Measurements from ENCODE around the gene NHSL2.
"Not testable (repeated sequence)": the region's sequence is repeated elsewhere in the genome, so short reads cannot be mapped to it uniquely, and the experiment has no call there.

The NHSL2 gene

DNA sequence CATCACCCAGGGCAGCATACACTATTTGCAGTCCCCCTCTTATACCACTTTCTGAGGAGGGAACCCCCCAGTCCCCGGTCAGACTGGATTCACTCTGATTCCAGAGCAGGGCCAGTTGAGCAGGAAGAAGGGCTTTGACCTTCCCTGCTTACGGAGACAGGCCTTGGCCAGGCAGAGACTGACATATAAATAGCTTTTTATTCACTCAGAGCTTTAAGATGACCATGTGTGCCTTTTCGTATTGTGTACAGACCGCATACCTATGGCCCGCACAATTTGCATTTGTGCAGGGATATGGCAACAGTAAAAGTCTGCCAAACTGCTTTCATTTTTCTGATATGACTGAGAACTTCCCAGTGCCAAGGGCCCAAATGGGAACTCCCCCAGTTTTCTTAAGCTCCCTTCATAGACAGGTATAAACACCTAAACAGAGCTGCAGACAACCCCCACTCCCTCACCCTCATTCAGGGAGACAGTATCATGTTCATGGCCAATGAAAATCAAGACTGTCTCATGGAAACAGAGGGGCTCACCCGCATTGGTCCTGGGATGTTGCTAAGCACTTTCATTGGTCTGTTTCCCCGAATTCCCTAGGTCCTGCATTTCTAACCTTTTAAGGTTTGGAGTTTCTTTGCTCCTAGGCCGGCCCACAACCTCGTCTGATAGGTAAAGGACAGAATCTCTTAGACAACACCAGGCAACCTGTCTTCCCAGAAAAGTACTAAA is 135.1 kb downstream of the NHSL2 start:
- DNase-seq: no peak

DNA sequence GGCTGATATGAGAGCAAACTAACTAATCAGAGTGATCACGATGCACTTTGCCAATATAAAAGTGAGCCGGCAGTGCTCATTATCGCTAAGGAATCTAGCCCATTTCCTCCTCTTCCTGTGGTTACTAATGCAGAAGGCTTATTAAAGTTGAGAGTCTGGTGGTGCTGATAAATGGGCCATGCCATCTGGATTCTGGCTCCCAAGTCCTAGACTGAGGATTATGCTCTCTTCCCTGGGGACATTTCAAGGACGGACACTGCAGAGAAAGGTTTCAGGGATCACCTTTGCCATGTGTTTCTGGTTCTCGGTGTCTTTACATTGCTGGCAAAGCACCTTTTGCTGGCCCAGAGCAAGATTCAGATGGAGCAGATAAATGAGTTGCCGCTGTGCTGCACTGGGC is 135.8 kb downstream of the NHSL2 start:
- DNase-seq: no peak

DNA sequence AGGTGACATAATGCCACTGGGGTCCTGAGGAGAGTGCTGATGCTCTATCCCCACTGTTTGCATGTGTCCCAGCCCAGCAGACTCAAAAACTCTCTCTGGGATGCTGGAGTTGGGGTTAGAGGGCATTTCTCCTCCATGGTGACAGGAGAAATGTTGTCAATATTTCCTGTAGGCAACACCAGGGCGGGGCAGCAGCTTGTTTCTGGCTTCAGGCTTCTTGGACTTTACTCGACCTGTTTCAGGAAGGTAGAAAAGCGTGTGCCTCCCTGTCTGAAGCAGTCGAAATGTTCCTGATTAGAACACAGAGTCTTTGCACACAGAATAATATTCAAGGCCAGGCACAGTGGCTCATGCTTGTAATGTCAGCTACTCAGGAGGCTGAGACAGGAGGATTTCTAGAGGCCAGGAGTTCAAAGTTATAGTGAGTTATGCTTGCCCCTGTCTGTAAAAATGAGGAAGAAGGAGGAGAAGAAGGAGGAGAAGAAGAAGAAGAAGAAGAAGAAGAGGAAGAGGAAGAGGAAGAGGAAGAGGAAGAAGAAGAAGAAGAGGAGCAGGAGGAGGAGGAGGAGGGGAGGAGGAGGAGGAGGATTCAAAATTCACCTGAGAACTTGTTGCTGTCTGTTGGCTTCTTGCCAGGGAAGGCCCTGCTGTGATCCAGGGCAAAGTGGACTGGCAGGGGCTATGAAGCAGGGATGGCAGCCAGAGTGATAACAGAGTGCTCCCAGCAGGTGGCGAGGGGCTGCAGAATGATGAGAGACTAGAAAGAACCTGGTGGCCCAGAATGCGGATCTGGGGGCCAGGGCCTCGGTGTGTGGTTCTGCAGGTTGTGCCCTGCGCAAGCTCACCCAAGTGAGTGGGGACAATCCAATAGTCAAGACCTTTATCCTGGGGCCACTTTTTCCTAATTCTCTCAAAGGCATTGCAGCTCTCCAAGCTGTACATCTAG is 138.1 kb downstream of the NHSL2 start:
- no peak for DNase-seq

DNA sequence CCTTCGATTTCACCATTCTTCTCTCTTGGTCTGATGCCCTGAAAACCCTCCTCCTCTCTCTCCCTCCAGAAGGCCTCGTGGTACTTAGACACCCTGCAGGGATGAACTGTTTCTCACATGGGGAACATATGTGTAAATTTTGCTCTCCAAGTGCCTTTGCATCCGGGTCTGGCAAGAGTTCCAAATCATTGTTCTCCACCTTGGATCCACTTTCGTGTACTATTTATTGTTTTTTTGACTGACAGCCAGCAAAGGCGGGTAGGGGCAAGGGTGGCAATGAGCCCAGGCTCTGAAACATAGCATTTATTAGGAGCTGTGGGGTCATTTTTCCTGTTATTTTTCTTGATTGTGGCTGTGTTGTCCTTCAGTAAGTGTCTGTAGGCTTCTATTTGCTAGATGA is 139.4 kb downstream of the NHSL2 start:
- DNase-seq: no peak

DNA sequence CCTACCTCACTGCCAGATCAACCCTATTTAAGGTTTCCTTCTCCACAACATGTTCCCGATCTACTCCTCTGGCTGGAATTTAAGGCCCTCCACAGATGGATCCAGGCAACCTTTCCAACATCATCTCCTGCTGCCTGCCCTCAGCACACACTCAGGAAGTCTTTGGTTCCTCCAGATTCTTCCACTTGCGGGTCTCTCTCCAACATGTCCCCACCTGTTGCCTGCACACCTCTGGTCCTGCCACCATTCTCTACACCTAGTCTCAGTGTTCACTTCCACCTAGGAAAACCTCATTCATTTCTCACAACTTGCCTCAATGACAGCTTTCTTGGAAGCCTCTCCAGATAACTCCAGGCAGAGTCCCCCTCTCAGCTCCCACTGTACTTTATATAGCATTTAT is 140.9 kb downstream of the NHSL2 start:
- DNase-seq: no peak

DNA sequence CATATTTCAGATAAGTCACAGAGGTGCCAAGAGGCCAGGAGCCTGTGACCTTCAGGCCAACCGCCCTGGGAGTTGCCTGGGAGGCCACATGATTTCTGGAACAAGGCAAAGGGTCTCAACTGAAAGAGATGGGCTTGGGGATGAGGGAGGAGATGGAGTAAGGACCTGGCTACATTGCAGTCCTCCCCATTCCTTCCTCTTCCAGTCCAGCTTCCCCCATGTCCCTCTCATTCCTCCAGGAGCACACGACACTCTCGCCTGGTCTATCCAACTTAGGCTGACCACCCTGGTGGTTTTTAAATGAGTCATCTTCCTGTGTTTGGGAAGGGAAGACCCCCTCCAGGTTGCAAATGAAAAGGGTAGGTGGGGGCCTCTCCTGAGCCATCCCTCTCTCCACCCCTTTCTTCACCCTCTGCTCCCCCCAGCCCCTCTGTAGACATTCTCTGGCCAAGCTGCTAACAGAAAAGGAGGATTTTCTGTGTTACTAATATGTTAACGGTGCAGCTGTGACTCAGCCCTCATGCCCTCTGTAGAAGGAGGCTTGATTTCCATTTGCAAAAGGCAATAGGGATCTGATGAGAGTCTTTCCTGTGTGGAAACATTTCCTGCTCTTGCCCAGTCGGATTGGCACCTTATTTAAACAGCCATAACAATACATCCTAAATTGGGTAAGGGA is 141.9 kb downstream of the NHSL2 start:
- no peak for DNase-seq

DNA sequence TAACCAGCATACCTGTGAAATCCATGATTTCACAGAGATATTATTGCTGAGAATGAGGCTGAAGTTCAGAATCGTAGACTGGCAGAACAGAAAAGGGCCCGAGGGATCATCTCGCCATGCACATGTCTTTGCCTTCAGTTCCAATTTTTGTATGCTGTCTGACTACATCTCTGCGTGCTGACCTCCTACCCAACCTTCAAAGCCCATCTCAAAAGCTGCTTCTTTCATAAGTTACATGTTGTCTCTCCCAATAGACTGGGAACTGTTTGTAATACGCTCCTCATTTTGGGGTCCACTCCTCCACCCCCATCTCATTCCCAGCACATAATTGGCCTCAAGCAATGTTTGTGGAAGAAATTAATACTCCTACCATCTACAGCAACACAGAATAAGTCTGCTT is 142.9 kb downstream of the NHSL2 start:
- no peak for DNase-seq

DNA sequence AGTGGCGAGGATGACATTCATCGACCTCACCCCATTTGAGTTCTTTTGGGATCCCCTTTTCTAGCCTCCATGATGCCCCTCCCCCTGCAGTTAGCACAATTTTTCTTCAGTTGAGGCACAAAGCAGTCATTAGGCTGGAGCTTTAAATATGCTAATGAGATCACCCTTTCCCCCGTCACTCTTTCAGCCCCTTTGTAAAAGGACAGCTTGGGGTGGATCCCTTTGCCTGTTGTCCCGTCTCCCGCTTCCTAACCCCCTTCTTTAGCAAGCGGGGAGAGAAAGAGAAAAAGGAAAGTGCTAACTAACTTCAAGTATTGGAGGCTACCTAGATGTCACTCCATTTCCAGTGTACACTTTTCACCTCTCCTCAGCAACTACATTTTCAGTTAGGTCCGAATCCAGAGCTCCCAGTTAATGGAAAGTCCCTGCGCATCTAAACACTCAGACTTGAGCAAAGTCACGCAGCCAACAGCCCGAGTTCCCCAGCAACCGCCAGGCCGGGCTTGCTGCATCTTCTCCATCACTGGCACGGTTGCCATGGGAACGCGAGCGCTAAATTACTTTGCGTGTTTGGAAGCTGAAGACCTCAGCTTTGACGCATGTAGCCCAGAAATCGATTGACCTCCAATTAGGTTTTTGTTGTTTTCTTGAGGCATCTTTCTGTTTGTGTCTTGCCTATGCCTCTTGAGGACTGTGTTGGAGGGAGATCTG is 144.3 kb downstream of the NHSL2 start:
- no peak for DNase-seq

DNA sequence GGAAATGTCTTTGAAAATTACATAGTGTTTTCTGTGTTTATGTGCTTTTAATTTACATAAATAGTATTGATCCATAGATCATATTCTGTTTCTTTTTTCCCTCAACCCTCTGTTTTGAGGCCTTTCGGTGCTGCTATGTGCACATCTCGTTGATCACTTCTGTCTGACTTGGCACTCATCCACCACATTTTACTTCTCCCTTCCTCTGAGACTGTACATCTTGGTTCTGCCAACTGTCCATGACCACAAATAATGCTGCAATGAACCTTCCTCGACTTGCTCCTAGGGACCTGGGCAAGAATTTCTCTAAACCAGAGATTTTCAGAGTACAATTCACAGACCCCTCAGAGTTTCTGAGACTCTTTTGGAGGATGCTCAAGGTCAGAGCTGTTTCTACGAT is 146.7 kb downstream of the NHSL2 start:
- DNase-seq: no peak

DNA sequence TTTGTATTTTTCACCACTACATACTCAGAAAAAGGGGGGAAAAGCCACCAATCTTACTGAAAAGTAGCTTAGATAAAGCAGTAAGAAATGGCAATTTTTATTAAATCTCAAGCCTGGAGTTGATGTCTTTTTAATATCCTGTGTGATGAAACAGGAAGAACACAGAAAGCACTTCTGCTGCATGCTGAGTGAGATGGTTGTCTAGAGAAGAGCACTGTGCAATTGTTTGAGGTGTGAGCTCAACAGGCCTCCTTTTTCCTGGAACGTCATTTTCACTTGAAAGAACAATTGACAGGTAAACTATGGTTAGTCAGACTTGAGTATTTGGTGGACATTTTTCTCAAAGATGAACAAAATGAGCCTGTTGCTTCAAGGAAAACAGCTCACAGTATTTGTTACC is 147.2 kb downstream of the NHSL2 start:
- DNase-seq: no peak

DNA sequence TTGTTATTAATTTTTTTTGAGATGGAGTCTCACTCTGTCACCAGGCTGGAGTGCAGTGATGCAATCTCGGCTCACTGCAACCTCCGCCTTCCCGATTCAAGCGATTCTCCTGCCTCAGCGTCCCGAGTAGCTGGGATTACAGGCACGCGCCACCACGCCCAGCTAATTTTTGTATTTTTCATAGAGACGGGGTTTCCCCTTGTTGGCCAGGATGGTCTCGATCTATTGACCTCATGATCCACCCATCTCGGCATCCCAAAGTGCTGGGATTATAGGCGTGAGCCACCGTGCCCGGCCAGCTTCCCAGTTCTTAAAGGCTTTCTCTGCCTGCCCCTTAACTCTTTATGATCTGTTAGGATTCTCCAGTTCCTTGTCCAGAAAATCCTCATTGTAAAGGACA is 147.7 kb downstream of the NHSL2 start:
- not testable (repeated sequence) for DNase-seq

DNA sequence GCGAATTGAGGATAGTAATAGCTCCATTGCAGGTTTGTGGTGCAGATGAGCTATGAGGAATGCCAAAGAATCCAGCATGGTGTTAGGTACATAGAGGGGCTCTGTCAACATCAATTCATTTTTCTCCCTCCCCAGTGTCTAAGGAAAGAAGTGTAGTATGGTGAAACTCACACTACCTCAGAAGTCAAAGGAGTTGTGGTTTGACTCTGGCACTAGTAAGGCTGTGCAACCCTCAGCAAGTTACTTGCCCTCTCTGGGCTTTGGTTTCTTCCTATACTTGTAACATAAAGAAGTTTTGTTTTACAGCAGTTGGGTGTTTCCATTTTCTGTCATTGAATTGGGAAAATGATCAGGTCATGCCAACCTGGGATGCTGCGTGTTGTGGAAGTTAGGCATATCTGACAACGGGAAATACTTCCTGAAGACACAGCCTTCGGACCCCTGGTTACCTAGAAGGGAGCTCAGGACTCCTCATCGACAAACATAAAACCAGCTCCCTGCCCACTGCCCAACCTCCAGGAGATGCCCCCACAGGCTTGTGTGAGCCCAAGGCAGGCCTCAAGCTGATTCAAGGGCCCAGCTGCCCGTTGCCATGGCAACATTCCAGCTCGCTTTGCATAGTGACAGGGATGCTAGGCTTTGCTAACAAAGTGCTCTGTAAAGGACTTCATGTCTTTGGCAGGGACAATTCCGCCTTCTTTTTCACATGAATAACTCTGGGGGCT is 149.7 kb downstream of the NHSL2 start:
- no peak for DNase-seq

DNA sequence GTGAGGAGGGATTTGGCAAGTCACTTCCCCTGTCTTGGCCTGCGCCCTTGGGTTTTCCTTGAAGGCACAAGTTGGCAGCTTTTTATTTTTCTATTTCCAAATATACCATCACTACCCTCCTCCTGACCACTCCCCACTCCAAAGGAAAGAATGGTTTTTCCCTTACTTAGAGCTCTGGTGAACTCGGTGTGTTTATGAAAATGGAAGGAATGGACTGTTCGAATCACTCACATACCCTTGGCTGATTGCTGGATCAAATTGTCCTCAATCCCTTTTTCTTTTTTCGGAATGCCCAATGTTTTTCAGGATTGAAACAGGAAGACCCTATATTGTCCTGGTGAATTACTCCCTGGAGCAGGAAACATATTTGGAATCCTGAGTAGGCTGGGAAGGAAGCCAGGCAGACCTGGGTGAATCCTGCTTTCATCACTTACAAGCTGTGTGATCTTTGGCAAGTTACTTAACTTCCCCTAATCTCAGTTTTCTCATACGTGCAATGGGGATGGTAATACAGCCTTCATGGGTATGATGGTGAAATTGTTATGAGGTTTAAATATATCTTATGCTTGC is 150.4 kb downstream of the NHSL2 start:
- no peak for DNase-seq

DNA sequence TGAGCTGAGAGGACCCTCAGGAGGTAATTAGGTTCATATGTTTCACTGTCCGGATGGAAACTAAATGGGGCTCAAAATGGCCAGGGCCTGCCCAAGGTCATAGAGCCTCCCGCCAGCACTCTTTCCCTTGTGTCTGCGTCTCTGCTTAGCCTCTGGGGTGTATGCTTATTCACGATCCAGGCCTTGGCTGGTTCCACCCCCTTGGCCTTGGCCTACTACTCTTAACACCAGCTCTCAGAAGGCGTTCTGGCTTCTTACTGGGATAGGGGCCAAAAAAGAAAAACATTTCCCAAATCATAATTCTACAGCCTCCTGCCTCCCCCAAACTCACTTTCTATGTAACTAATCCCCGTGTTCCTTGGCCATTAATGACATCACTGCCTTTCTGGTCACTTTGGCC is 152.3 kb downstream of the NHSL2 start:
- DNase-seq: no peak

DNA sequence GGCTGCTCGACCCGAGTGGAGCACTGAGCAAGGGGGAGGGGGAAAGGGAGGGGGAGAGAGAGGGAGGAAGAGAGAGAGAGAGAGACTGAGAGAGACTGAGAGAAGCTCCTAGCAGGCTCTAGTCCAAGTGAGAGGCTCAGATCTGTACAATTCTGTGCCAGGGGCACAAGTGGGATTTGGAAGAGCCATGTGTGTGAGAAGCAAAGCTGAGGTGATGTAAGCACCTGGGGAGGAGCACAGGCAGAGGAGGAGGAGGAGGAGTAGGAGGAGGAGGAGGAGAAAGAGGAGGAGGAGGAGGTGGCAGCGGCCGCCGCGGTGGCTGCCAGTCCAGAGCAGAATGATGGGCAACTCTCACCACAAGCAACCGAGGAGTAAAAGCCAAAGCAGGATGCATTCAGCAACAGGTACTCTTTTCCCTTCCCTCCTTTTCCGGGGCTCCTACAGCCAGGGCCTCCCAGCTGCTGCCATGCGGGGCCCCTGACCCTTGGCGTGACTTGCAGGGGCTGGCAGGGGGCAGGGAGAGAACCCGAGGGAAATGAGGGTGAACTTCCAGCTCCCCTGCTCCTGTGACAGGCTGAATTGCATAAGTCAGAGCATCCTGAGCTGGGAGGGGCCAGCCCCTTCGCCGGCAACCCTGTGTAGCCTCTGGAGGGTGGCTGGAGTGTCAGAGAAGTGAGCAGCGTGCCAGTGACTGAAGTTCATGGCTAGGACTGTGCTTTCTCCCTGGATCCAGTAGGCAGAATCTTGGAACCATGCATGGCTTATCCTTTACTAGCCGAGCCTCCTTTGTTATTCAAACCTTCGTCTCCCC is 158.9 kb downstream of the NHSL2 start:
- no peak for DNase-seq

DNA sequence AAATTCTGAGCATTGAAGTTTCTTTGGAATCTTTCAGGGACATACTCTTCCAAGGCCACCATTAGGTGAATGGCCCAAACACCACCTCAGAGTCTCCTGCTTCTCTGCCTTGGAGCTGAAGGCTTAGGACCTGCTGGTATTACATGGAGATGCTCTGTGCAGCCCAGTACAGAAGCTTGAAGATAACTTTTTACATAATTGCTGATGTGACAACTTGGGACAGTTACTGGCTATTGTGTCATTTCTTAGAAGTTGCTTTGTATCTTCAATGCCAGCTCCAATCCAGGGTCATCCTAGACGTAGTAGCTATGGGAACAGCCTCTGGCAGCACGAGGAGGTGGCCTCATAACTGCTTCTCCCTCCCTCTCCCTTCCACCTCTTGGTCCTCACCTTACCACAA is 160.6 kb downstream of the NHSL2 start:
- no peak for DNase-seq

DNA sequence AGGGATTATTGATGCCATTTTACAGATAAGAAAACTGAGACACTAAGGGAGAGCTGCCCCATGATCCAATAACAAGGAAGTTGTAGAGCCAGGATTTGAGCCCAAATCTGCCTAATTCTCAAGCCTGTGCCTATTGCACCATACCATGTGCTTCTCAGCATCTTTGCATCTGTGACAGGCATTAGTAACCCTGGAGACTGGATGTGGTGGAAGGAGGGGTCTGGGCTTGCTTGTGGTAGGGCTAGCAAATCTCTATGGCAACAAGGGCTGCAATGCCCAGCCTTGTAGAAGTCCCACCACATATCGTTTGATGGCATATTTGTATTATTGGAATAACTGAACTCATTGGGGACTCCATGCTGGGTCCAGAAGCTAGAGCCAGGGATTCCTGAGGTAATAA is 163.0 kb downstream of the NHSL2 start:
- DNase-seq: no peak

DNA sequence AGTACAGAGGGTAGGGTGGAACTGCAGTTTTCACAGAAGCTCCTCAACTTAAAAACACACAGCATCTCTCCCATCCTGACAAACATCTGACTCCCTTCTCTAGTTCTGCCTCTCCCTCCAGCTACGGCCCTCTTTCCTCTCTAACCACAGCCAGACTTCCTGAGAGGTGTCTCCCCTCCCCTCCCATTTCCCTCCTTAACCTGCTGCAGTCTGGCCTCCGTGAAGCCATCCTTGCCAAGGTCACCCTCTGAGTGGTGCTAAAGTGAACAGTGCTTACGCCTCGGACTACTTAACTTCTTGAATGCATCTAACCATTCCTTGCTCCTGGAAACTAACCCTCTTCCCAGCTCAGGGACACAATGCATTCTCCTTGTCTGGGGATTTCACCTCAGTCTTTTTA is 167.8 kb downstream of the NHSL2 start:
- DNase-seq: no peak

DNA sequence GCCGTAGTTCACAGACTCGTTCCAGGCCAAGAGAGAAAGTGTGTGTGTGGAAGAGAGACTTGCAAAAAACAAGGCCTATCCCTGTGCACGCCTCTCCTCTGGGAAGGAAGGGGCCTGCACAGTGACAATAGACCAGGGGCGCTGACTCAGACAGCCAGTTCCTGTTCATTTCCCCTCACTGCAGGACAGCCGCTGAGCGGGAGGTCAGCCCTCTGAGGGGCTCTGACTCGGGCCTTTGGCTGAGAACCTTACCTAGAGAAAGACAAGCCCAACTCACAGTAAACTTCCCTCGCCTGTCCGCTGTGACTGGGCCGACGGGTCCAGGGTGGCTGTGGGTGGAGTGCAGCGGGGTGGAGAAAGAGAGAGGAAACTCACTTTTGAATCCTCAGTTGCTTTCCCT is 169.0 kb downstream of the NHSL2 start:
- DNase-seq: no peak

DNA sequence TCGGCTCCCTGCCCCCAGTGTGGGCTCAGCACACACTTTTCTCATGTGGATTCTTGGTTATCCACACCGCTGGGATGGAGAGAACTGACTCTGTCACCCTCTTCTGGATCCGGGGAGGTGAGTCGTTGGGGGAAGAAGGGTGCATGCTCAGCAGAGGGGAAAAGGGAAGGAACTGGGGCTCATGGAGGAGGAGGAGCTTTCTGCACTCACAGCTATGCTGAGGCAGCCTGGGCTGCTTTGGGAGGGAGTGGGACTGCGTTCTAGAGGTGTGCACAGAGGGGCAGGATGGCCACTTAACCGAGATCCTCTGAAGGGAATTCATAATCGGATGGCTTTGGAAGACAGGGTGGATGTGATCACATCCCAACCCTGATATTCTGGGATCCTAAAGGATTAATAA is 169.5 kb downstream of the NHSL2 start:
- DNase-seq: no peak

DNA sequence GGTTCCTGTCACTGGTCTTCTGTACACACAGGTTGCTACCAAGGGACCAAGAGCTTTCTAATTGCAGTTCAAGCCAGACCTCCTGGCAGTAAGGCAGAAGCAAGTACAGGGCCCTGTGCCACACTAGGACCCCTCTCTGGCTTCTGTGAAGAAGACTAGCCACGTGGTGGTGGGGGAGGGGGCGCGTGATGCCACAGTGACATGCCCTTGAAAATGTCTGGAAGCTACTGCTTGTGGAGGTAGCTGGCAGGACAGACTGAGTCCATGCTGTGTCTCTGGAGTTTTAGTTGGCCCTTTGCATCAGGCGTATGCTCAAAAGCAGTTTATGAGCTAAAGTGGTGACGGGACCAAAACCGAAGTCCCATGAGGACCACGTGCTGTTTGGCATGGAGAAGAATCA is 170.2 kb downstream of the NHSL2 start:
- no peak for DNase-seq

All from activated effector memory CD4-positive, alpha-beta T cell treated with anti-CD3 and anti-CD28 coated beads, Interleukin-2, amount 50 U/mL, for 16 hours (primary cell).